ENCODE measurements around the gene CMSS1.

GRCh38 chr3:100111728-100112127 lies 294.1 kb downstream of the CMSS1 start:
- TF ChIP-seq CTCF (conservative IDR thresholded peaks at IDR 0.05), result no peak
- TF ChIP-seq ZFX (IDR thresholded peaks at IDR 0.05), result no peak

Data from C4-2B (cell line).